Neural progenitor cell (in vitro differentiated cells): ENCODE measurements around the gene ABCC6.

Source experiments
- CTCF ChIP-seq: fragments of 200-600 bp; sonication (generic); IDR thresholded peaks from 2 replicates; pipeline ENCODE4 v1.5.1; 2017; ENCODE audit warnings: antibody characterized with exemption, mild to moderate bottlenecking
- EZH2 ChIP-seq: fragments of 200-600 bp; sonication (generic); IDR thresholded peaks from 2 replicates; pipeline ENCODE4 v1.6.1; 2017; ENCODE audit warnings: antibody characterized with exemption, mild to moderate bottlenecking, moderate library complexity

DNA sequence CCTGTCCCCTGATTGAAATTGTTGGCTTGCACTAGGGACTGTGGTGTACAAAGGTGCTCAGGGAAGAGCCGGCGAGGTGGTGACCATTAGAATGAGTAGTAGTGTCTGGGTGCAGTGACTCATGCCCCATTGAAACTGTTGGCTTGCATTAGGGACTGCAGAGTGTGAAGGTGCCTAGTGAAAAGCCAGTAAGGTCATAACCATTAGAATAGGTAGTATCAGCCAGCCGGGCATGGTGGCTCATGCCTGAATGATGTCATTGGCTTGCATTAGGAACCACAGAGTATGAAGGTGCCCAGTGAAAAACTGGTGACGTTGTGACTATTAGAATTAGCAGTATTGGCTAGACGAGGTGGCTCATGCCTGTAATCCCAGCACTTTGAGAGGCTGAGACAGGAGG is 78.9 kb downstream of the ABCC6 start:
- no peak for TF ChIP-seq CTCF
- TF ChIP-seq EZH2 = no peak
